Loucy (cell line): ENCODE measurements around the gene CGN.

Experiments used
- H2AFZ ChIP-seq: fragments of 200-600 bp; sonication (generic); 2 replicates; pipeline ENCODE4 v1.6.0; 2016; ENCODE audit warnings: antibody characterized with exemption, mild to moderate bottlenecking, low read length, moderate library complexity
- H3F3A ChIP-seq: fragments of 200-600 bp; 2 replicates; pipeline ENCODE4 v1.6.0; 2016; ENCODE audit warnings: antibody characterized with exemption, low read depth, mild to moderate bottlenecking
- H3K27me3 ChIP-seq: fragments of 200-600 bp; sonication (generic); 2 replicates; pipeline ENCODE4 v1.6.1; 2014; ENCODE audit warnings: low read length, mild to moderate bottlenecking; ENCODE audit not compliant: insufficient read depth, poor library complexity, severe bottlenecking
- H3K36me3 ChIP-seq: fragments of 200-600 bp; sonication (generic); 2 replicates; pipeline ENCODE4 v1.6.1; 2016; ENCODE audit warnings: low read length; ENCODE audit not compliant: insufficient read depth
- H3K4me1 ChIP-seq: fragments of 200-600 bp; sonication (generic); 2 replicates; pipeline ENCODE4 v1.5.1; 2014; ENCODE audit warnings: low read length, mild to moderate bottlenecking; ENCODE audit not compliant: insufficient read depth, poor library complexity, severe bottlenecking
- H3K4me2 ChIP-seq: fragments of 200-600 bp; sonication (generic); 2 replicates; pipeline ENCODE4 v1.6.0; 2014; ENCODE audit warnings: antibody characterized with exemption, low read length, low read depth, mild to moderate bottlenecking; ENCODE audit not compliant: poor library complexity, severe bottlenecking
- H3K4me3 ChIP-seq: fragments of 200-600 bp; sonication (generic); 2 replicates; pipeline ENCODE4 v1.5.1; 2014; ENCODE audit warnings: low read length, mild to moderate bottlenecking, mixed read lengths; ENCODE audit not compliant: poor library complexity, severe bottlenecking
- H3K79me2 ChIP-seq: fragments of 200-600 bp; sonication (generic); 2 replicates; pipeline ENCODE4 v1.6.1; 2014; ENCODE audit warnings: low read length; ENCODE audit not compliant: insufficient read depth
- H3K9ac ChIP-seq: fragments of 200-600 bp; sonication (generic); 2 replicates; pipeline ENCODE4 v1.6.0; 2014; ENCODE audit warnings: mild to moderate bottlenecking, low read depth, low read length, moderate library complexity; ENCODE audit not compliant: poor library complexity, severe bottlenecking
- H3K9me2 ChIP-seq: fragments of 200-600 bp; sonication (generic); replicated peaks from 2 replicates; pipeline ENCODE4 v1.6.1; 2016; ENCODE audit warnings: low read depth, low read length, mixed read lengths
- H3K9me3 ChIP-seq: fragments of 200-600 bp; sonication (generic); 2 replicates; pipeline ENCODE4 v1.6.1; 2014; ENCODE audit warnings: mild to moderate bottlenecking, antibody characterized with exemption, low read length, low read depth; ENCODE audit not compliant: insufficient read depth
- H4K20me1 ChIP-seq: fragments of 200-600 bp; sonication (generic); 2 replicates; pipeline ENCODE4 v1.6.0; 2014; ENCODE audit warnings: antibody characterized with exemption, low read length, mild to moderate bottlenecking; ENCODE audit not compliant: insufficient read depth, poor library complexity, severe bottlenecking
- CTCF ChIP-seq: fragments of 200-600 bp; sonication (generic); conservative IDR thresholded peaks from 2 replicates; pipeline ENCODE4 v1.5.1; 2014; ENCODE audit warnings: mild to moderate bottlenecking, antibody characterized with exemption, low read length
- EZH2phosphoT487 ChIP-seq: fragments of 200-600 bp; IDR thresholded peaks from 2 replicates; pipeline ENCODE4 v1.6.1; 2018; ENCODE audit warnings: antibody characterized with exemption, mild to moderate bottlenecking, moderate library complexity, borderline replicate concordance

The CGN gene

DNA sequence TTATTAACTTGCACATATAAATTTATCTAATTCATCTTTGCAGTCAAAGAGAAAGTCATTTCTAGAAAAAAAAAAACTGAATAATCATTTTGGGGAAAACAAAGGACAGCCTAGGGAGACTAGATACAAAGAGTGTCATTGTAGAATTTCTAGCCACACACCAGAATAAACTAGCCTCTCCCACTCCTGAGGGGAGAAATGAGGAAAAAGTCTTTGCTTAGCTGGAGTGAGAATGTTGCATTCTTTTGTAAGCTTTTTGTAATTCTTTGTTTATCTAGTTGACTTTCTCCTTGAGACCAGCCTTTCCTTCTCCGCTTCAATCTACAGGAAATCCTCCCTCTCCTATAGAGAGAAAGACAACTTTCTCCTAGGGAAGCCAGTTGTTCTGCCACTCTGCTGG lies 15.9 kb upstream of the CGN start:
- no peaks in the 10 kb centered on the region for H3K27me3 ChIP-seq
- TF ChIP-seq EZH2phosphoT487, result no peak
- H3K36me3 ChIP-seq, result no peaks in the 10 kb centered on the region
- H3K9ac ChIP-seq, result no peak overlapping the region
- H3K9me2 ChIP-seq, result no peaks in the 10 kb centered on the region
- H3K4me3 ChIP-seq, result no peak overlapping the region
- no peak overlapping the region for H3K4me2 ChIP-seq
- no peaks in the 10 kb centered on the region for H3K79me2 ChIP-seq
- H4K20me1 ChIP-seq, result no peaks in the 10 kb centered on the region
- no peak overlapping the region for H2AFZ ChIP-seq
- H3K4me1 ChIP-seq, result no peaks in the 10 kb centered on the region
- no peaks in the 10 kb centered on the region for H3K9me3 ChIP-seq
- H3F3A ChIP-seq, result no peaks in the 10 kb centered on the region

GRCh38 chr1:151499365-151499764 lies 11.8 kb upstream of the CGN start:
- Histone ChIP-seq H3K4me1 (peaks cover 10% of the 10 kb centered on the region), H3K9me3 (no peaks in the 10 kb centered on the region), H2AFZ (no peak overlapping the region), H3K4me3 (no peak overlapping the region), H3K4me2 (no peak overlapping the region), H3K9me2 (no peaks in the 10 kb centered on the region), H4K20me1 (no peaks in the 10 kb centered on the region), H3K9ac (no peak overlapping the region), H3K27me3 (no peaks in the 10 kb centered on the region), H3K79me2 (no peaks in the 10 kb centered on the region), H3F3A (no peaks in the 10 kb centered on the region), H3K36me3 (no peaks in the 10 kb centered on the region)
- TF ChIP-seq CTCF (no peak), EZH2phosphoT487 (no peak)

- Histone ChIP-seq H3K9ac (no peak overlapping the region), H3K9me2 (no peaks in the 10 kb centered on the region), H3K27me3 (no peaks in the 10 kb centered on the region), H2AFZ (no peak overlapping the region), H3K4me2 (no peak overlapping the region), H3K4me1 (peaks cover 10% of the 10 kb centered on the region), H3K4me3 (no peak overlapping the region), H3K36me3 (no peaks in the 10 kb centered on the region), H4K20me1 (no peaks in the 10 kb centered on the region), H3F3A (no peaks in the 10 kb centered on the region), H3K9me3 (no peaks in the 10 kb centered on the region), H3K79me2 (no peaks in the 10 kb centered on the region)
- TF ChIP-seq EZH2phosphoT487, result no peak
- no peak for TF ChIP-seq CTCF
Observed at GRCh38 chr1:151499930-151500329, 11.3 kb upstream of the CGN start.

GRCh38 chr1:151501474-151501873 lies 9.7 kb upstream of the CGN start:
- Histone ChIP-seq H3K4me1 (peaks cover 10% of the 10 kb centered on the region), H3K36me3 (no peaks in the 10 kb centered on the region), H4K20me1 (no peaks in the 10 kb centered on the region), H2AFZ (0 out of 2 replicates have a peak overlapping the region, but pooled peaks have one; percentile 12), H3K4me2 (no peak overlapping the region), H3K9ac (no peak overlapping the region), H3K27me3 (no peaks in the 10 kb centered on the region), H3F3A (no peaks in the 10 kb centered on the region), H3K79me2 (no peaks in the 10 kb centered on the region), H3K9me3 (no peaks in the 10 kb centered on the region), H3K9me2 (no peaks in the 10 kb centered on the region), H3K4me3 (no peak overlapping the region)
- TF ChIP-seq EZH2phosphoT487 (no peak), CTCF (peak; percentile 44)
